Fibroblast of lung (primary cell): Measurements from ENCODE around the gene SCAF4.

ENCODE experiments used
- CTCF ChIP-seq, 2 donors: IDR thresholded peaks in 1 of 2; conservative IDR thresholded peaks in 1 of 2; 1 replicate in 1 of 2; 2 replicates in 1 of 2; pipeline ENCODE4 v1.5.1; 2011 to 2012; ENCODE audit warnings: low read length in 2 of 2, control low read depth in 1 of 2, inconsistent platforms in 1 of 2, low read depth in 1 of 2, mild to moderate bottlenecking in 1 of 2
- EZH2 ChIP-seq: IDR thresholded peaks from 2 replicates; pipeline ENCODE4 v1.5.1; 2012; ENCODE audit warnings: low read length, control low read depth, mild to moderate bottlenecking; ENCODE audit errors: missing control alignments

- TF ChIP-seq EZH2 (no peak), CTCF (conservative IDR thresholded peaks at IDR 0.05 in 1 of 2, IDR thresholded peaks at IDR 0.05 in 1 of 2; ENCODE audit: low read depth in 1 of 2, low read length in 2 of 2) (no peak)
These were observed 68.2 kb downstream of the SCAF4 start for GRCh38 chr21:31663584-31664249.
